Muscle layer of duodenum (tissue), 2 donors: Measurements from ENCODE around the gene CLDN6.
A peak's percentile ranks its signal among the peaks of the same experiment; 100 is the strongest.

Experiments used
- H3K27ac ChIP-seq: one replicate; pipeline ENCODE4 v1.7.0; 2013; ENCODE audit warnings: mild to moderate bottlenecking, low read length
- H3K27me3 ChIP-seq: one replicate; pipeline ENCODE4 v1.7.0; 2013; ENCODE audit warnings: low read depth, mild to moderate bottlenecking, control low read depth, low read length
- H3K36me3 ChIP-seq, 2 donors: one replicate each; pipeline ENCODE4 v1.7.0; 2013; ENCODE audit warnings: low read length in 2 of 2, control low read depth in 1 of 2, mild to moderate bottlenecking in 1 of 2; ENCODE audit not compliant: insufficient read depth in 2 of 2, control insufficient read depth in 1 of 2
- H3K4me1 ChIP-seq, 2 donors: one replicate each; pipeline ENCODE4 v1.7.0; 2013; ENCODE audit warnings: low read length in 2 of 2, mild to moderate bottlenecking in 2 of 2, control low read depth in 1 of 2, moderate library complexity in 1 of 2; ENCODE audit not compliant: insufficient read depth in 2 of 2, control insufficient read depth in 1 of 2
- H3K4me3 ChIP-seq, 2 donors: one replicate each; pipeline ENCODE4 v1.7.0; 2013; ENCODE audit warnings: low read length in 2 of 2, low read depth in 1 of 2, mild to moderate bottlenecking in 1 of 2
- H3K9me3 ChIP-seq, 2 donors: one replicate each; pipeline ENCODE4 v1.7.0; 2013; ENCODE audit warnings: low read length in 2 of 2, control low read depth in 1 of 2, mild to moderate bottlenecking in 1 of 2; ENCODE audit not compliant: control insufficient read depth in 1 of 2
- donor health status: healthy.

CLDN6 gene

GRCh38 chr16:3025032-3026002, 7.3 kb upstream of the CLDN6 start:
- H3K4me3 ChIP-seq: no peak overlapping the region
- H3K9me3 ChIP-seq: no peaks in the 10 kb centered on the region
- H3K27me3 ChIP-seq: peaks cover 15% of the 10 kb centered on the region
- peaks cover 15 to 36% of the 10 kb centered on the region in 2 donors for H3K36me3 ChIP-seq
- H3K4me1 ChIP-seq: peaks cover 15 to 39% of the 10 kb centered on the region in 2 donors
- H3K27ac ChIP-seq: no peak overlapping the region

- Histone ChIP-seq H3K27me3 (peaks cover 2% of the 10 kb centered on the region), H3K9me3 (no peaks in the 10 kb centered on the region), H3K4me1 (peaks cover 15 to 36% of the 10 kb centered on the region in 2 donors)
Observed at GRCh38 chr16:3023669-3024478, 5.9 kb upstream of the CLDN6 start, which contains the start of the genes HCFC1R1 and THOC6. HCFC1R1 (minus strand) TSS chr16:3023942; CDS start chr16:3023941, 1 bp downstream. THOC6 (plus strand) TSS chr16:3024035; CDS start chr16:3024327, 292 bp downstream.

GRCh38 chr16:3023415-3023668, 5.4 kb upstream of the CLDN6 start:
- Histone ChIP-seq H3K9me3 (no peaks in the 10 kb centered on the region), H3K27me3 (peaks cover 1% of the 10 kb centered on the region), H3K27ac (peak overlapping the region; percentile 95), H3K4me1 (peaks cover 15 to 31% of the 10 kb centered on the region in 2 donors), H3K36me3 (peaks cover 15 to 38% of the 10 kb centered on the region in 2 donors), H3K4me3 (peak overlapping the region; percentile 69 to 81)

More at GRCh38 chr16:3023669-3024478, 5.9 kb upstream of the CLDN6 start, which contains the start of the genes HCFC1R1 and THOC6:
- H3K27ac ChIP-seq: peak within 1 kb of the TSS; percentile 95
- H3K36me3 ChIP-seq: peaks cover 15 to 38% of the 10 kb centered on the region in 2 donors
- H3K4me3 ChIP-seq: peak within 1 kb of the TSS; percentile 69 to 81

GRCh38 chr16:3022684-3023414, 4.9 kb upstream of the CLDN6 start:
- peaks cover 15 to 31% of the 10 kb centered on the region in 2 donors for H3K4me1 ChIP-seq
- H3K27ac ChIP-seq: peak overlapping the region; percentile 95

GRCh38 chr16:3022208-3022683, 4.3 kb upstream of the CLDN6 start:
- H3K4me3 ChIP-seq: peak overlapping the region; percentile 69 to 81
- peak overlapping the region; percentile 95 for H3K27ac ChIP-seq
- H3K36me3 ChIP-seq: peaks cover 15 to 35% of the 10 kb centered on the region in 2 donors
- no peaks in the 10 kb centered on the region for H3K9me3 ChIP-seq
- peaks cover 15 to 34% of the 10 kb centered on the region in 2 donors for H3K4me1 ChIP-seq
- peaks cover 12% of the 10 kb centered on the region for H3K27me3 ChIP-seq

More at GRCh38 chr16:3022684-3023414, 4.9 kb upstream of the CLDN6 start:
- H3K4me3 ChIP-seq: peak overlapping the region; percentile 69 to 81
- peaks cover 6% of the 10 kb centered on the region for H3K27me3 ChIP-seq
- H3K9me3 ChIP-seq: no peaks in the 10 kb centered on the region
- H3K36me3 ChIP-seq: peaks cover 15 to 38% of the 10 kb centered on the region in 2 donors

GRCh38 chr16:3021449-3022207, 3.6 kb upstream of the CLDN6 start:
- H3K36me3 ChIP-seq: peaks cover 11 to 30% of the 10 kb centered on the region in 2 donors
- peak overlapping the region; percentile 95 for H3K27ac ChIP-seq
- H3K4me3 ChIP-seq: peak overlapping the region; percentile 63 to 81
- H3K27me3 ChIP-seq: peaks cover 14% of the 10 kb centered on the region
- H3K9me3 ChIP-seq: no peaks in the 10 kb centered on the region
- H3K4me1 ChIP-seq: peaks cover 15 to 34% of the 10 kb centered on the region in 2 donors

GRCh38 chr16:3020604-3021448, 2.8 kb upstream of the CLDN6 start:
- no peaks in the 10 kb centered on the region for H3K9me3 ChIP-seq
- H3K4me1 ChIP-seq: peaks cover 15 to 34% of the 10 kb centered on the region in 2 donors
- peak overlapping the region; percentile 81 to 85 for H3K4me3 ChIP-seq
- peaks cover 14% of the 10 kb centered on the region for H3K27me3 ChIP-seq
- peaks cover 3 to 26% of the 10 kb centered on the region in 2 donors for H3K36me3 ChIP-seq
- peak overlapping the region; percentile 95 for H3K27ac ChIP-seq

- Histone ChIP-seq H3K27ac (peak within 1 kb of the TSS; percentile 95), H3K27me3 (peaks cover 14% of the 10 kb centered on the region), H3K4me1 (peaks cover 15 to 34% of the 10 kb centered on the region in 2 donors), H3K36me3 (peaks cover 3 to 24% of the 10 kb centered on the region in 2 donors), H3K4me3 (peak within 1 kb of the TSS; percentile 81 to 85), H3K9me3 (no peaks in the 10 kb centered on the region)
Observed at GRCh38 chr16:3020247-3020603, 2.2 kb upstream of the CLDN6 start, which contains the start of gene TNFRSF12A. TNFRSF12A (plus strand) TSS chr16:3020368; CDS start chr16:3020398, 30 bp downstream.

- H3K4me1 ChIP-seq: peaks cover 15 to 34% of the 10 kb centered on the region in 2 donors
- H3K9me3 ChIP-seq: no peaks in the 10 kb centered on the region
- H3K27ac ChIP-seq: no peak overlapping the region
- H3K27me3 ChIP-seq: peaks cover 14% of the 10 kb centered on the region
- H3K4me3 ChIP-seq: peak overlapping the region; percentile 48 to 81
- H3K36me3 ChIP-seq: peaks cover 3 to 24% of the 10 kb centered on the region in 2 donors
Observed at GRCh38 chr16:3019594-3020246, 1.7 kb upstream of the CLDN6 start.
